DMS153 treated with DMSO at 0.1 percent for 48 hours (cell line): Measurements from ENCODE around the gene ZNF28.
"Not testable (repeated sequence)": the region's sequence is repeated elsewhere in the genome, so short reads cannot be mapped to it uniquely, and the experiment has no call there.

Experiments
- DNase-seq: peaks from one replicate; lab custom pipeline; 2025; ENCODE audit not compliant: unreplicated experiment; lab: John Stamatoyannopoulos, UW

Gene ZNF28

DNA sequence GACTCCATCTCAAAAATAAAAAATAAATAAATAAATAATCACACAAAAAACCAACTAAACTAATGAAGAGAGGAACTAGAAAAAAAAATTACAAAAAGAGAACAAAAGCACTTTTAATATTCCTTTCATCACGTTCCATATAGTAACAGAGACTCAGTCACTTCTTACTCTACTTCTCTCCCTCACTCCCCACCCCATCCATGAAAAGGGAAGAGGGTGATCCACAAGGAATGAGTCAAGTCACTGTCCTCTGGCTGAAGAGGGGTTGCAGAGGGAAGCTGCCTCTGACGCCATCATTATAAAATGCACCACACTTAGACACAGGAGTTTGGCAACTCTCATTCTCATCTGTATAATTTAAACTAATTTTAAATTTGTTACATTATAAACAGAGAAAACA, 38.6 kb downstream of the ZNF28 start:
- DNase-seq: not testable (repeated sequence)

DNA sequence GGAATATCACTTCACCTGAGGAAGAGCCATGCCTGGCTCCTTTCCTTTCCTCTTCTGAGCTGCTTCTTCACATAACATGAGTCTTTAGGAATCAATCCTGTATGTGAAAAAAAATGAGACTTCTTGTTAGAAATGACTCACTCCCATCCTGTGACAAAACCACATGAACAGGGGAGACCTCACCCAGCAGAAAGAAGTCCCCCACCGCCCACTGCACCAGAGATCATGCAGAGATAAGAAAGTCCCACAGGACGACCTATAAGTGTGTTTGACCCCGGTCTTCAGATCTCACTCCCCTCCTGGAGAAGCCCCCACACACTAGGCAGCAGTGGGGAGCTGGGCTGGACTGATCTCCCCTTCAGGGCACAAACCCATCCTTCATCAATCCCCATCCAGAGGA, 42.6 kb downstream of the ZNF28 start:
- no peak for DNase-seq

DNA sequence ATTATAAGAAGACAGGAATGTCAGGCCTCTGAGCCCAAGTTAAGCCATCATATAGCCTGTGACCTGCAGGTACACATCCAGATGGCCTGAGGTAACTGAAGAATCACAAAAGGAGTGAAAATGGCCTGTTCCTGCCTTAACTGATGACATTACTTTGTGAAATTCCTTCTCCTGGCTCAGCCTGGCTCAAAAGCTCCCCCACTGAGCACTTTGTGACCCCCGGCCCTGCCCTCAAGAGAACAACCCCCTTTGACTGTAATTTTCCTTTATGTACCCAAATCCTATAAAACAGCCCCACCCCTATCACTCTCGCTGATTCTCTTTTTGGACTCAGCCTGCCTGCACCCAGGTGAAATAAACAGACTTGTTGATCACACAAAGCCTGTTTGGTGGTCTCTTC, 65.0 kb downstream of the ZNF28 start:
- not testable (repeated sequence) for DNase-seq

DNA sequence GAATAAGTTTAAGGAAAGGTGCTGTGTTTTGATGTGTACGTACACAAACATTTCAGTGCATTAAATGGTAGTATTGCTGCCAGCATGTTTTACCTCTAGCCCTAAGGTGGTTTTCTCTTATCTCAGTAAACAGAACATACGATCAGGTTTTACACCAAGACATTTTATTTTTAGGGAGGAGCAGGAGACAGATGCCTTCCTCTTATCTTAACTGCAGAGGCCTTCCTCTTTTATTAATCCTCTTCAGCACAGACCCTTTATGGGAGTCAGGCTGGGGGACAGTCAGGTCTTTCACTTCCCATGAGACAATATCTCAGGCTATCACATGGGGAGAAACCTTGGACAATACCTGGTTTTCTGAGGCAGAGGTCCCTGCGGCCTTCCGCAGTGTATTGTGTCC, 71.7 kb downstream of the ZNF28 start:
- no peak for DNase-seq

DNA sequence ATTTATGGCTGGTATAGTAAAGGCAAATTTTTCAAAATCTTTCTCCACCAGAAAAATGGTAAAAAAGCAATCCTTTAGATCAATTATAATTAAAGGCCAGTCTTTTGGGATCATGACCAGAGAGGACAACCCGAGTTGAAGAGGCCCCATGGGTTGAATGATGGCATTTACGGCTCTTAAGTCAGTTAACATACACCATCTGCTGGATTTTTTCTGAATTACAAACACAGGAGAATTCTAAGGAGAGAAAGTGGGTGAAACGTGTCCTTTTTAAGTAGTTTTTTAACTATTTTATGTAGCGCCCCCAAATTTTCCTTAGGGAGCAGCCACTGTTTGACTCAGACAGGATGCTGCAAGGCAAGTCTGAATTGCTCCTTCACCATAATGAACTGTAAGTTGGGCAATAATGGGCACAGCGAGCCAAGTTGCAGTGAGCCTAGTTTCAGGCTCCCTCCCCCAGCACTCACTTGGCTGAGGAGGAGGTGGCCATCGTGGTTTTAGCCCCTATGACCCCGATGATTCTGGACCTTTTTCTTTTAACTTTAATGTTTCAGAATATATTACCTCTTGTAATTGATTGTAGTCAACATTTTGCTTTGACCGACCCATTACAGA, 73.0 kb downstream of the ZNF28 start:
- DNase-seq: no peak
